GM12874 (cell line): ENCODE data around the gene CBX6.

Source experiments
- TF ChIP-seq, protein P1 (sequence below): IDR thresholded peaks from 2 replicates; pipeline ENCODE4 v1.5.1; 2011; ENCODE audit warnings: low read depth, mild to moderate bottlenecking, control low read depth, low read length, moderate library complexity; ENCODE audit not compliant: insufficient read depth

CBX6 gene

DNA sequence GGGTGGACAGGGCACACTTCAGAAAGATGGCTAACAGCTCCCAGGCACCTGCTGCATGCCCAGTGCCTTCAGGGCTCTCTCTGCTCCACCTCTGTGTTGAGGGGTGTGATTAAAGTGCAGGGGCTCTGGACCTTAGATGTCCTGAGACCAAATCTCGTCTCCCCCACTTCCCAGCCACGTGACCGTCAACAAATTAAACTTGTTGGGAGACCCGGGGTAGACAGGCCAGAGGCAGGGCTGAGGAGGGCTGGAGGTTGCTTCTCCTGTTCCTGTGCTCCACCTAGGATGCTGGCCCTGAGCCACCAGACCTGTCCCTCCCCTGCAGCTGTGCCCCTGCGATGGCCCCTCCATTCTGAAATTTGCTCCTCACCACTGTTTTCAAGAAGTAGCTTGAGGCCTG is 45.2 kb downstream of the CBX6 start:
- TF ChIP-seq, protein P1, sequence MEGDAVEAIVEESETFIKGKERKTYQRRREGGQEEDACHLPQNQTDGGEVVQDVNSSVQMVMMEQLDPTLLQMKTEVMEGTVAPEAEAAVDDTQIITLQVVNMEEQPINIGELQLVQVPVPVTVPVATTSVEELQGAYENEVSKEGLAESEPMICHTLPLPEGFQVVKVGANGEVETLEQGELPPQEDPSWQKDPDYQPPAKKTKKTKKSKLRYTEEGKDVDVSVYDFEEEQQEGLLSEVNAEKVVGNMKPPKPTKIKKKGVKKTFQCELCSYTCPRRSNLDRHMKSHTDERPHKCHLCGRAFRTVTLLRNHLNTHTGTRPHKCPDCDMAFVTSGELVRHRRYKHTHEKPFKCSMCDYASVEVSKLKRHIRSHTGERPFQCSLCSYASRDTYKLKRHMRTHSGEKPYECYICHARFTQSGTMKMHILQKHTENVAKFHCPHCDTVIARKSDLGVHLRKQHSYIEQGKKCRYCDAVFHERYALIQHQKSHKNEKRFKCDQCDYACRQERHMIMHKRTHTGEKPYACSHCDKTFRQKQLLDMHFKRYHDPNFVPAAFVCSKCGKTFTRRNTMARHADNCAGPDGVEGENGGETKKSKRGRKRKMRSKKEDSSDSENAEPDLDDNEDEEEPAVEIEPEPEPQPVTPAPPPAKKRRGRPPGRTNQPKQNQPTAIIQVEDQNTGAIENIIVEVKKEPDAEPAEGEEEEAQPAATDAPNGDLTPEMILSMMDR: no peak

DNA sequence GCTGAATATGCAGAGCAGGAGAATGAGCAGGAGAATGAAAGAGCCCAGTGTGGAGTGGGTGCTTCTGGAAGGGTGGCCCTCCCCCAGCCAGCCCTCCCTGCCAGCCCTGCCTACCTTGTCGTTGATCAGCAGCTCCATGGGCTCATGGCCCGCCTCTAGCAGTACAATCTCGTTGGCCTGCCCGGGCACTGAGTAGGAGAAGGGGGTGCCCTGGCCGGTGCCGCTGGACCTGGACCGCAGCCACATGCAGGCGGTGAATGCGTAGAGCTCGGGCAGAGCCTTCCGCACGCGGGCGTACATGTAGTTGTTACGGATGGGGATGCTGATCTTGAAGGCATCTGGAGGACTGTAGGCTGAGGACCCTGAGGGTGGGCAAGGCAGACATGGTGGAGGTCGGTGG is 45.6 kb downstream of the CBX6 start:
- TF ChIP-seq, protein P1: no peak

DNA sequence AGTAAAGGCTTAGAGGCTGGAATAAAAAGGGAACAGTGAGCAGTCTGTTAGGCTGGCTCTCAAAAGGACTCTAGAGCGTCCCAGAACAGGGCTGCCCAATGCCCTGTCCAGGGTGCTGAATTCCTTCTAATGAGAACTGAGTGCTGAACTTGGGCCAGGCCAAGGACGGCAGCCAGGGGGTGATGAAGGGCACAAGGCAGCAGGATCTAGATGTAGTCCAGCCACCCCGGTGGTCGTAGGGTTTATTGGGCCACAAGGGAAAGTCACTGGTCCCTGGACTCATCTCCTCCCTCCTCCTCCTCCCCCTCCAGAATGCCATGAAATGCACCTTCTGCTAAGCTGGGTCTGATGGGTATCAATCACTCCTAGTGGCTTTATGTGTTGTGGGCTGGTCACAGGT is 47.4 kb downstream of the CBX6 start:
- TF ChIP-seq, protein P1: peak; percentile 29

DNA sequence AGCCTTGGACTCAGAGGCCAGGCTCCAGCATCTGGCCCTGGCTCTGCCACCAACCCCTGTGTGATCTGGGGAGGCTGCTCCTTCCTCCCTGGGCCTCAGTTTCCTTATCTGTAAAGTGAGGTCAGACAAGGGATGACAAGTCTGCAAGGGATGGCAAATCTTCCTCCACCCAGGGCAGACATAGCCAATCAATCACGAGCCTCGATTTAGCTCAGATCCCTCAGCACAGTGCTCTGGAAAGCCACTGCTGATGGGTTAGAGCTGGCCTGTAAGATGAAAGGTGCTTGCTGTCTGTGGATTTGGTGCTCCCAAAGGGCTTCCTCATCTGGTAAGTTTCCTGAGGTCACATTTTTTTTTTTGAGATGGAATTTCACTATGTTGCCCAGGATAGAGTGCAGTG is 48.4 kb downstream of the CBX6 start:
- TF ChIP-seq, protein P1: no peak

- TF ChIP-seq, protein P1: no peak
These were observed 48.9 kb downstream of the CBX6 start for GRCh38 chr22:38823076-38823475.

DNA sequence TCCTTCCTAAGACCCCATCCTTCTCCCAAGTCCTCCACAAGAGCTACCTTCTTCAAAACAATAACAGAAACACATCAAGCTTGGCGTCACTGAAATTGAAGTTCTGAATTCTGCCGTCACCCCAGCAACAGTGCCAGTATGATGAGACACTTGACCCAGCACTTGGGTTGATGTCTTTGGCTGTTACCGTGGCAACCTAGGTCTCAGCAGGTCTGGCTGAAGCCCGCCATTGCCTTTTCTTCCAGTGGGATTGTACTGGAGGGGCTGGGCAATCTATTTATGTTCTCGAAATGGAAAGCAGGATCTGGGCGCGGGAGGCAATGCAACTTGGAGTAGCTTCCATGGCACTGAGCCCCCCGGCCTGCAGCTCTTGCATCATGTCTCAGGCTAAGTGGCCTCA is 52.0 kb downstream of the CBX6 start:
- TF ChIP-seq, protein P1: no peak

DNA sequence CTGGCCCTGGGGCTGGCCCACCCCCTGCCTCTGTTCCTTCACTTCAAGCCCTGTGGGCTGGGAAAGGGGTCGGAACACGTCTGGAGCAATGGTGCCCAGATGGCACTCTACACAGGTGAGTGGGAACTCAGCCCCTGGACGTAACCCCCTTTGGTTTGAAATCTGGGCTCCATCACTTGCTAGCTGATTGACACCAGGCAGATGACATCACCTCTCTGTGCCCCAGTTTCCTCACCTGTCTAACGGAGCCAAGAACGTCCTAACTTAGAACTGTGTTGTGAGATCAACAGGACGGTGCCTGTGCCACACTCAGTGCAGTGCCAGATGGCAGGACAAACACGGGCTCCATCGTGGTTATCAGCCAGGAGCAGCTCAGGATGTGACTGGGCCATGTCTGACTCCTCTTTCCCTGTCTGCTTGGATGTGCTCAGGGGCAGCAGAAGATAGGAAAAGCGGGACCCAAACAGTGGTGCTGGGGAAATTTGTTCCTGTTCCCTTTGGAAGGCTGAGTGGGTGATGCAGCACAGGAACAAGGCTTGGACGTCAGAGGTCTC is 52.6 kb downstream of the CBX6 start:
- TF ChIP-seq, protein P1: no peak
